ENCODE data around the gene PHOSPHO2. TPM values are rescaled to one million over a fixed set of nuclear protein-coding genes. Genes with fewer than 3 reads are reported as not detected.
"Not testable (repeated sequence)": the region's sequence is repeated elsewhere in the genome, so short reads cannot be mapped to it uniquely, and the experiment has no call there.

PHOSPHO2 gene
- total RNA-seq, 1 experiment from 2014 or later = 3.9 TPM

- DNase-seq (ENCODE audit: low read depth) = no peak
Observed at GRCh38 chr2:169684135-169684565, 10.1 kb upstream of the PHOSPHO2 start.

GRCh38 chr2:169684712-169685111 lies 9.6 kb upstream of the PHOSPHO2 start:
- not testable (repeated sequence) for DNase-seq (ENCODE audit: low read depth)

- not testable (repeated sequence) for DNase-seq (ENCODE audit: low read depth)
Observed at GRCh38 chr2:169686825-169687224, 7.4 kb upstream of the PHOSPHO2 start.

DNA sequence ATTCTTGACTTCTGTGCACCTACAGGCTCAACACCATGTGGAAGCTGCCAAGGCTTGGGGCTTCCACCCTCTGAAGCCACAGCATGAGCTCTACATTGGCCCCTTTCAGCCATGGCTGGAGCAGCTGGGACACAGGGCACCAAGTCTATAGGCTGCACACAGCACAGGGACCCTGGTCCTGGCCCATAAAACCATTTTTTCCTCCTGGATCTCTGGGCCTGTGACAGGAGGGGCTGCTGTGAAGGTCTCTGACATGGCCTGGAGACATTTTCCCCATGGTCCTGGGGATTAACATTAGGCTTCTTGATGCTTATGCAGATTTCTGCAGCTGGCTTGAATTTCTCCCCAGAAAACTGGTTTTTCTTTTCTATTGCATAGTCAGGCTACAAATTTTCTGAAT lies 6.3 kb upstream of the PHOSPHO2 start:
- not testable (repeated sequence) for DNase-seq (ENCODE audit: low read depth)

- DNase-seq (ENCODE audit: low read depth) = no peak
Observed at GRCh38 chr2:169690958-169691357, 3.3 kb upstream of the PHOSPHO2 start.

GRCh38 chr2:169692718-169693117 lies 1.6 kb upstream of the PHOSPHO2 start:
- no peak for DNase-seq (ENCODE audit: low read depth)

- peak; percentile 28 for DNase-seq (ENCODE audit: low read depth)
Observed at GRCh38 chr2:169693360-169693759, 909 bp upstream of the PHOSPHO2 start.

GRCh38 chr2:169694894-169695260 lies 608 bp downstream of the PHOSPHO2 start:
- DNase-seq (ENCODE audit: low read depth) = no peak

DNA sequence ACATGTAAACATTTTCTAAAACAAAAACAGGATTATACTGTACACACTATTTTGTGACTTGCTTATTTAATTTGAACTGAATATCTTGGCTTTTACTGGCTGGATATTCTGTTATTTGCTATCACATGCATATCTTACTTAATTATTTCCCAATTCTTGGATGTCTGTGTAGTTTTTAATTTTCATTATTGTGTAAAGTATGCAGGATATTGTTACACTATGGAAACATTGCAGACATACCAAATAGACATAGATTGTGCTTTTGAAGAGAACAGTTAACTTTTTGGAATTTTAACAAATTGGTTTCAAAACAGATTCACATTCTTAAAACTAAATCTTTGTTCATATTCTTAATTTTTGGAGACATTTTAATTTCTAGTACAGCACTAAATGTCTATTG lies 2.1 kb downstream of the PHOSPHO2 start:
- no peak for DNase-seq (ENCODE audit: low read depth)

- not testable (repeated sequence) for DNase-seq (ENCODE audit: low read depth)
Observed at GRCh38 chr2:169699173-169699572, 4.9 kb downstream of the PHOSPHO2 start.

DNA sequence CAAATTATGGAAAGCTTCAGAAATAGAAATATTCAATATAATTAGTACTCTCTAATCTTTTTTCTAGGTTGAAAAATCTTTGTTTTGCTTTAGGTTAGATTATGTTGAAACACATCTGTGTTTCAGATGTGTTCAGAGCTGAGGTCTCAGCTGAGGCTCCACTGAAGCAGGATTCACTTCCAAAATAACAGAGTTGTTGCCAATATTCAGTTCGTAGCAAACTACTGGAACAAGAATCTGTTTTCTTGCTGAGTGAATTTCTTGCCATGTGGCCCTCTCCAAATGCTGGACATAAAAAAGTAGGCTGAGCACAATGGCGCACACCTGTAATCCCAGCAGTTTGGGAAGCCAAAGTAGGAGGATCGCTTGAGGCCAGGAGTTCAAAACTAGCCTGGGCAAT lies 8.7 kb downstream of the PHOSPHO2 start:
- no peak for DNase-seq (ENCODE audit: low read depth)

GRCh38 chr2:169704160-169704708 lies 10.0 kb downstream of the PHOSPHO2 start:
- no peak for DNase-seq (ENCODE audit: low read depth)

DNA sequence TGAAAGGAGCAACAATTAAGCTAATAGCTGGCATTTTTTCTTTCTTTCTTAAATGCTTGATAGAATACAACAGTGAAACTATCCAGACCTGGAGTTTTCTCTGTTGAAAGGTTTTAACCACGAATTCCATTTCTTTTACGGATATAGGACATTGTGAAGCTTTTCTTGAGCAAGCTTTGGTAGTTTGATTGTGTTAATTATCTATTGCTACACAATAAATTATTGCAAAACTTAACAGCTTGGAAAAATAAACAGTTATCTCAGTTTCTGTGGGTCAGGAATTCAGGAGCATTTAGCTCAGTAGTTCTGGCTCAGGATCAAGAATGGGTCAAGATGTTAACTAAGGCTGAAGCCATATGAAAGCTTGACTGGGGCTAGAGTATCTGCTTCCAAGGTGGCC lies 11.7 kb downstream of the PHOSPHO2 start:
- peak; percentile 32 for DNase-seq (ENCODE audit: low read depth)

DNA sequence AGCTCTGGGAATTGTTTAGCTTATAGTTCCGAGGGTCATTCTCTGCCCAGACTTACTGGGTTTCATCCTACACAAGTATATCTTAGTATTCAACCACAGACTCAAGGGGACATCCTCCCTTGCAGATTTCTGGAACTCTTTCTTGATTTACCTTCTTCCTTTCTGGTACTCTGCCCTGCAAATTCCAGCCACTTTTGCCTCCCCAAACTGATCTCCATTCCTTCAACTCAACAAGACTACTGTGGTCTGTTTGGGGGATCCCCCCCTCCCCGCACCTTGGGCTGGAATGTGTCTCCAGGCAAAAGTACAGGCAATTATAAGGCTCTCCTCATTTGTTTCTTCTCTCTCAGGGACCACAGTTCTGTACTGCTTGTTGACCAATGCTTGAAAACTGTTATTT lies 13.4 kb downstream of the PHOSPHO2 start:
- DNase-seq (ENCODE audit: low read depth) = no peak

- no peak for DNase-seq (ENCODE audit: low read depth)
Observed at GRCh38 chr2:169709331-169709730, 15.1 kb downstream of the PHOSPHO2 start.

DNA sequence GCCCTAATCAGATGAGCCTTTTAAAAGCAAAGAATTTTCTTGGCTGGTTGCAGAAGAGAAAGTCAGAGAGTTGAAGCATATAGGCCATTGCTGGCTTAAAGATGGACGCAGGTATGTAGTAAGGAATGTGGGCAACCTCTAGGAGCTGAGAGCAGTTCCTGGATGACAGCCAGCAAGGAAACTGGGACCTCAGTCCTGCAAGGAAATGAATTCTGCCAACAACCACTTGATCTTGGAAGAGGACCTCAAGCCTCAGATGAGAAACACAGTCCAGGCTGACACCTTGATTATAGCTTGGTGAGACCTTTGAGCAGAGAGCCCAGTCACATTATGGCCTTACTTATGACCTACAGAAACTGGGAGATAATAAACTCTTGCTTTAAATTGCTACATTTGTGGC lies 15.7 kb downstream of the PHOSPHO2 start:
- DNase-seq (ENCODE audit: low read depth) = no peak

DNA sequence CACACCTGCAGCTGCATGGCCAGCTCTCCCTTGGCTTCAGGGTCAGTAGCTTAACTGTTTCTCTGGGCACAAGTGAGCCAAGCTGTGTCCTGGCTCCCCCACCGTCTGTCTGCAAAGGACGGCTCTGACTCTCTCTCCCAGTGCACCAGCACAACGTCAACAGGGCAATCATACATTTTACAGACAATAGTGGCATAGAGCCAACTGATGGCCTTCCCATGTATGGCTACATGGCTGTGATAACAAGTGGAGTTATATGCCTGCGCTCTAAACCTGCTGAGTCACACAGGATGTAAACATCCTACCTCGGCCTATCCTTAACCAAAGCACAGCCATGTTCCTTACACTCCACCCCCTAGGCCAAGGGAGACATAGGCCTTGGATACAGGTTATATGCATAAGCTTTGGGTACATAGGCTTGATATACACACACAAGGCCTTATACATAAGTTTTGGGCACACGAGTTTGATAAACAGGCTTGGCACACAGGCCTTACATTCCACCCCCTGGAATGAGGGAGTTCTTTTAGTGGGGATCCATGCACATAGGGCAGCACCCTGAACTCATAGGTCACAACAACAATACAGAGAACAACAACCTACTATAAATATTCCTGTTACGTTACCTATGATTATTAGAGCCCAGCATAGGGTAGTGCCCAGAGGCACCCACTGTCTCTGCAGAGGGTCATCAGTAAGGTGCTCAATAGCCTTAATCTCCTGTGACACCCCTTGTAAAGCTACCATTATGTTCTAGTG lies 17.7 kb downstream of the PHOSPHO2 start:
- no peak for DNase-seq (ENCODE audit: low read depth)

- no peak for DNase-seq (ENCODE audit: low read depth)
Observed at GRCh38 chr2:169712791-169713227, 18.5 kb downstream of the PHOSPHO2 start.

DNA sequence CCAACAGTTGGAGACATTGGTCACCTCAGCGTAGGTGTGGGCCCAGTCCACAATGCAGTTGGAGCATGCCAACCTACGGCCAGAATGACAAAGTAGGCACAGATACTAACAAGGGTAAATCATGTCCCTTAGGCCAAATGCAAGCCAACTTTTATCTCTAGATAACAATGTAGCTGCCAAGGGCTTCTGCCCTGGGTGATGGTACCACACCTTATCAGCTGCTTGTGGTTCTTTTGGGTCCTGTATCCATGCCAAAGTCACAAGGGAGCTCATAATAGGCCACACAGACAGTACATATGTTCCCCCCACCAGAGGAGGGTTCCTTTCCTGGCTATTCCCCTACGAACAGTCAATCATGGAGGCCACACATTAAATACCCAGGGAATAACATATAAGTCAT lies 19.1 kb downstream of the PHOSPHO2 start:
- DNase-seq (ENCODE audit: low read depth) = no peak

DNA sequence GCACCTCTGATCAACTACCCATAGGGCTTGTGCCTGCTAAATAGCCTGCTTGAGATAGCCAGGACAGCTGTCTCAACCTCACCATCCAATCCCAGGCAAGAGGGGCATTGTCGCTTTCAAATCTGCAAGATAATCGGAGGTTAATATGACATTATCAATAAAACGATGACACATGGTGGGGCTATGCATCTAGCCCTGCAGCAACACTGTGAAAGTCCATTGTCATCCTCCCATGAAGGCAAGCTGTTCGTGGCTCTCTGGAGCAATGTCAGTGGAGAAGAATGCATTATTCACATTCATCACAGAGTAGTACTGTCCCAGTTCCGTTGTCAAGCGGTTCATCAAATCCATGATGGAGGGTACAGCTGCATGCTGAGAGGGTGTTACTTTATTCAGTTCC lies 20.4 kb downstream of the PHOSPHO2 start:
- DNase-seq (ENCODE audit: low read depth) = no peak

DNA sequence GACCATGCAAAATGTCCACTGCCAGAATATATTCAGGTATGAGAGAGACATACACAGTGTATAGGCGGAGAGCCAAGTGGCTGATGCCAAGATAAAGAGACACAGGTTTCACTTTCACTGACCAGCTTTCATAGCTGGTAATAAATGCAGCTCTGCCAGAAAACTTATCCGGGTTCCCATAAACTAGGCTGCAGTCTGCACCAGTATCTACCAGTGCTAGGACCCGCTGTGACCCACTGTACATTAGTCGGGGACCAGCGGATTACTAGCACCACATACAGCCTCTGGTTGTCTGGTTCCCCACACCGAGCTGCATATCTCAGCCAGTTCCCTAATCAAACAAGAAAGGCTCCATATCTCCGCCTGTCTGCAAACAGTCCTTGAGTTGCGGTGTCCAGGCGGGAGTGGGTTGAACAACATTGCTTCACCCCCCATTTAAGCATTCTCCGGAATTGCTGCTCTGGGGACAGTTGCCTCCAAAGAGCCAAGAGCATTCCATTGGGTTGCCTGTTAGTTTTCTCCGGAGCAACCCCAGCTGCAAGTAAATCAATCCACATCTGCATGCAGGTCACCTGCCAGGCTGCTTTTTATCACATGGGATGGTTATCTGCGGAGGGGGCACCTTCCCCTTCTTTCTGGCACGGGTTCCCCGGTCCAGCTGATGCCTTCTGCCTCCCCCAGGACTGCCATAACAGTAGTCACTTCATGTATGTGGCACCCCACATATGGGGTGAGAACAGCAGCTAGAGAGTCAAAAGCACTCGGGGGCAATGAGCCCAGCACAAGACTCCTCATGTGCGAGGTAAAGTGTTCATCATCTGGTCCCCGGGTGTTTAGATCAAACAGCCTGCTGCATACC lies 21.3 kb downstream of the PHOSPHO2 start:
- no peak for DNase-seq (ENCODE audit: low read depth)

GRCh38 chr2:169716238-169716886 lies 22.1 kb downstream of the PHOSPHO2 start:
- no peak for DNase-seq (ENCODE audit: low read depth)

Data from M059J (cell line).